GM23248 (cell line): ENCODE results near the gene CIAO3.

ENCODE experiments used
- EZH2 ChIP-seq: fragments of 200-600 bp; sonication (generic); IDR thresholded peaks from 2 replicates; pipeline ENCODE4 v1.6.1; 2018; ENCODE audit warnings: antibody characterized with exemption, mild to moderate bottlenecking; ENCODE audit not compliant: insufficient read depth, poor library complexity, severe bottlenecking
- EZH2phosphoT487 ChIP-seq: fragments of 200-600 bp; sonication (generic); IDR thresholded peaks from 2 replicates; pipeline ENCODE4 v1.6.1; 2018; ENCODE audit warnings: antibody characterized with exemption, moderate library complexity, mild to moderate bottlenecking, low read depth; ENCODE audit not compliant: insufficient read depth

DNA sequence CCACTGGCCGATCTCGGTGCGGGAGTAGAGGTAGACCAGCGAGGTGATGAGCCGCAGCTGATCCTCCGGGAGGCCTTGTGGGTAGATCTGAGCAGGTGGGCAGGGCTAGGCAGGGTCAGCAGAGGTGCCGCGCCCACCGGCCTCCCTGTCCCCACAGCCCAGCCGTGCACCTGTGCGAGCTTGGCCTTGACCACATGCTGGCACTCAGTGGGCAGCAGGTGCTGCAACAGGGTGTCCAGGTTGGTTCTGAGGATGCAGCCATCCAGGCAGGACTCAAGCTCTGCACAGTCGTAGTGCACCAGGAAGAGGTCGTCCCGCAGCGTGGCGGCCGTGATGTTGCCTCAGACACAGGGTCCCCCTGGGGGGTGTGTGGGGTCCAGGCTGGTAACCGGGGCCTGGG is 32.2 kb upstream of the CIAO3 start:
- TF ChIP-seq EZH2 (no peak), EZH2phosphoT487 (no peak)
